NCI-H187 (cell line): Measurements from ENCODE around the gene BTBD6.

Experiments
- DNase-seq, 2 experiments: peaks; one replicate each; lab custom pipeline; 2025; lab: John Stamatoyannopoulos, UW

The BTBD6 gene

DNA sequence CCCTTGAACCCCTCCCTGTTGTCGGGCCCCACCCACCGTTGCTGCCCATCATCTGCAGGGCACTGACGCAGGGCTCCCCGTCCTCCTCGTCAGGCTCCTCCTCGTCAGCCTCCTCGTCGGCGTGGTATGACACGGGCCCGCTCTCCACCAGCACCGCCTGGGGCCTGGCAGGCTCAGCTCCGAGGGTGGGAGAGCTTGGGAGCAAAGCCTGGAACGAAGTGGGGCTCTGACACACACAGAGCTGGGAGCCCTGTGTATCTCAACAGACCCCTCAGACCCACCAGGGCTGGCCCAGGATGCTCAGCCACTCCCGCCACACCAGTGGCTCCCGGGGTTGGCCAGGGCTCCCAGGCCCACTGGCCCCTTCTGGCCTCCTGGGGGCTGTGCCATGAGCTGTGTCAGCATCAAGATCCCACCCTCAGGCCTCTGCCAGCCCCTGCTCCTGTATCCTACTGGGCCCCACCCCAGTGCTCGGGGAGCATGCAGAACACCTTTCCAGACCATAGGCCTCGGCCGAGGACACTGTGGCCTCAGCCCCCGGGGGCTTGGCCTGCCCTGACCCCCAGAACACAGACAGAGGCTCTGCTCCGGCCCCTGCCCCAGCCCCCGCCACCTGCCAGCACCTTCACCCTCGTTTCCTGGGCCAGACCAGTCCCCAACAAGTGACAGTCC, 37.1 kb upstream of the BTBD6 start:
- DNase-seq = no peak

DNA sequence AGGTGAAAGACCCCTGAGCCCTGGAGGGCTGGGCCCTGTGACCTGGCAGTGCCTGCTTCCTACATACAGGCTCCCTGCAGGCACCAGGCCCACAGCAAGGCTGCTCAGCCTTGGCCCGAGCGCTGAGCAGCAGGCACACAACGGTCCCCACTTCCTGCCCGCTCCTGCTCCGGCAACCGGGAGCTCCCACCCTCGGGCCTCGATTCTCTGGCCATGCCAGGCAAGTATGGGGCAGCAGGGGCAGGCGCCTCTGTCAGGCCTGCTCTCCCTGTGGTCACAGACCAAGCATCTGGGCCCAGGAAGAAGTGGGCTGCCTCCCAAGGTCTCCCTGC, 36.6 kb upstream of the BTBD6 start:
- DNase-seq = no peak

DNA sequence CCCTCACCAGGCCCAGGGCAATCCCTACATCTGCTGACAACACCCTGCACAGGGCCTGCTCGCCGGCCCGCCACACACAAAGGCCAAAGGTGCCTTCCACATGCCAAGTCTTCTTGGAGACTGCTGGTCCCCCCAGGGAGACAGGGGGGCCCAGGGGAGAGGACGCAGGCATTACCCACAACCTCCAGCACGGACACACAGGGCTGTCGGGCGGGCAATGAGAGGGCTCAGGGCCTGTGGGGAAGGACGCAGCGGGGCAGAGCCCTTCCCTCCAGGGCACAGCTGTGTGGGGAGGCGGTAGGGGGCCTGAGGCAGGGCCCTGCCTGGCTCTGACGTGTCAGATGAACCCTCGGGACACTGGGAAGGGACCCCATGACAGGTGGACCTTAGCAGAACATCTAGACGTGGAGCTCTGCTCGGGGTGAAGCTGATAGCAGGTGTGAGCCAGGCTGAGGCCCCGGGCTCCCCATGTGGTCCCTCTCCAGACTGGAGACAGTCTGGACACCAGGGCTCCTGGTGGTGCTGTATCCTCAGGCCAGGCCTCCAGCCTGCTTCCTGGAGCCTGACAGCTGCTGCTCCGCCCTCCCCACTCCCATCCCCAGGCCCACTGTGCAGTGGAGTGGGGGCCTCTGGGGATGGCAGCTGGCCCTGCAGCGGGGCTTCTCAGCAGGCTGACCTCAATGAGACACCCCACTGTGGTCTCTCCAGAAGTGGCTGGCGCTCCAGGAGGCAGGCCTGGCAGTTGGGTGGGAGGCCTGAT, 35.6 kb upstream of the BTBD6 start:
- no peak for DNase-seq

DNA sequence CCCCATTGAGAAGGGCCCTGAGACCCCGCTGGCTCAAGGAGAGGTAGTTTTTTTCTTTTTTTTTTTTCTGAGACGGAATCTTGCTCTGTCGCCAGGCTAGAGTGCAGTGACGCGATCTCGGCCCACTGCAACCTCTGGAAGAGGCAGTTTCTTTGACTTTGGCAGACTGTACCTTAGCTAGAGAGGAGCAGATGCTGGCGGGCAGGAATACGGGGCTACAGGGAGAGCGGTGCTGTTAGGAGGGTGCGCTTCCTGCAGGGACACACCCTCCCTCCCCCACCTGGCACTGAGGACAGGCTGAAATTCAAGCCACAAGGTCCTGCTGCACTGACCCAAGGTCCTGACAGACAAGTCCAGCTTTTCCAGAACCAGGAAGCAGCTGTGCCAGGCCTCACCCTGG, 35.0 kb upstream of the BTBD6 start:
- no peak for DNase-seq

DNA sequence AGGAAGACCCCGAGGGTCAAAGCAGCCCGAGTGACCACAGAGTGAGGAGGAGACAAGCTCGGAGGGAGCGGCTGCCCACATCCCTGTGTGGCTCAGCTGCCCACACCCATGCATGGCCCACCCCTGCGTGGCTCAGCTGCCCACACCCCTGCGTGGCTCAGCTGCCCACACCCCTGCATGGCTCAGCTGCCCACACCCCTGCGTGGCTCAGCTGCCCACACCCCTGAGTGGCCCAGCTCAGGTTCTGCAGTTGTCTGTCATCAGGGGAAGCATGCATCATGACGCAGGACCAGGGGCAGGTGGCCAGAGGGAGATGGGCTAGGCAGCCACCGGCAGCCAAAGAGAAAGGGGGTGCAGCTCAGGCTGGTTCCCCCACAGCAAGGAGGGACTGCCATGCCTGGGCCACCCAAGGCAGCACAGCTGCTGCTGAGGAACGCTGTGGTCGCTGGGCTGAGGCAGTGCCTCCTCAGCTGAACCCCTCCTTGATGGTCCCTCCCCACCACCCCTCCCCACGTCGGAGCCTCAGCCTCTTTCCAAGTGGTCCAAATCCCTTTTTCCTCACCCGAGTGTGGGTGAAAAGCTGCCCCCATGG, 33.9 kb upstream of the BTBD6 start:
- DNase-seq = no peak

DNA sequence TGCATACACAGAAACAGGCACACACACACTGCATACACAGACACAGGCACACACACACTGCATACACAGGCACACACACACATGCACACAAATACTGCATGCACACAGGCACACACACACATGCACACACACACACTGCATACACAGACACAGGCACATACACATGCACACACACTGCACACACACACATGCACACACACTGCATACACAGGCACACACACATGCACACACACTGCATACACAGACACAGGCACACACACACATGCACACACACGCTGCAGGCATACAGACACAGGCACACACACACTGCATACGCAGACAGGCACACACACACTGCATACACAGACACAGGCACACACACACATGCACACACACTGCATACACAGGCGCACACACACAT, 32.7 kb upstream of the BTBD6 start:
- DNase-seq = no peak

DNA sequence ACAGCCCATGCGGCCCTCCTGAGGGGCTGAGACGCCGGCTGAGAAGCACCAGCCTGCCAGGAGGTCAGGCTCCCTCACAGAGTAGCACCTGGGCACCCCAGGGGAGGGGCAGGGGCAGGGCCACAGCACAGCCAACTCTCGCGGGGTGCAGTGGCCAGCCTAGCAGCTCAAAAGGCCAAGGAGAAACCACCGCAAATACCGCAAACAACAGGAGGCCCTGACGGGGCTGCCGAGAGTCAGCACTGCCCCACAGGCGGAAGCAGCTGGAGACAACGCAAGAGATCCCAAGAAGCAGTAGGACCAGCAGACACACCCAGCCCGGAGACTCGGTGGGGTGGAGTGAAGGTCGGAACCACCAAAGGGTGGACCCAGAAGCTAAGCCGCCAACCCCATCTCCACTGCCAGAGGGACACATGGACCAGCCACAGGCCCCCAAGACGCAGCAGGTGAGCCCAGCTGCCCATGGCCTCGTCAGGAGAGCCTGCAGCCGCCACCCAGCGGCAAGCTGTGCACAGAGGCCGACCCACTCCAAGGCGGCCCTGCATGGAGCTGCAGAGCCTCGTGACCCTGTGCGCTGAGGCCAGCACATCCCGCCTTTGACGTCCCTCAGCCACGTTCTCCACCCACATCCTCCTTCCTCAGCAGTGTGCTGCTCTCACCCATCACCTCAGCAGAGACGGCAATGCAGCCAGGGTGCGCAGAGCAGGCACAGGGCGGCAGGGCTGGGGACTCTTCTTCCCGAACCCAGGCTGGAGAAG, 31.7 kb upstream of the BTBD6 start:
- no peak for DNase-seq

DNA sequence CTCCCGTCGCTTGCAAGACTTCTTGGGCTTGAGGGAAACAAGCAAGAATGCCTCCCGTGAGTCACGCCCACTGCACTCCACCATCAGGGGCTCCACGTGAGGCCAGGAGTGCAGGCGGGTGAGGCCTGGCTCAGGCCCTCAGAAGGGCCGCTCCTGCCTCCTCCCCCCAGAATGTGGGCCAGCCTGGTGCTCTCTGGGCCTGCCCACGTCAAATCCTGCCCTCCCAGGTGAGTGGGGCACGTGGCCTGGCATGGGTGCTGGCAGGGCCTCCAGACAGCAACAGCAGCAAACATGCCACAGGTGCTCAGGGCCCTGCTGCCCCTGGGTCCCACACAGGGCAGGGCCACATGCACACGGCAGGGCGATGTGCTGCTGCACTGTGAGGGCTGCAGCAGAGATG, 30.6 kb upstream of the BTBD6 start:
- no peak for DNase-seq

DNA sequence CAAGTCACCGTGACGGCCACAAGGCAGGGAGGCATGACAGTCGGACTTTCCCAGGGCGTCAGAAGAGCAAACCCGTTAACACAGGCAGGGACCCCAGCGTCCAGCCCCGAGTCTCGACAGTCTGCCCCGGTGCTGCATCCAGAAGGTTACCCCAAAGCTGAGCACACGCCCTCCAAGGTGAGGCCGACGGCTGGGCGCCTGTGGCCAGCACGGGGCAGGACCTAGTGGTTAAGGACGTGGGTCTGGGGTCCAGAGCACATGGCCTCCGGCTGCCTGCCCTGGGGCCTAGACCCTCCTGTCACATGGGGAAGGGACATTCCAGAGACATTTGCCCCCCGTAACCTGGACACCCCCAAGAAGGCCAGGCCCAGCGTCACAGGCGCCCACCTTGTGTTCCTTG, 29.7 kb upstream of the BTBD6 start:
- DNase-seq = no peak

DNA sequence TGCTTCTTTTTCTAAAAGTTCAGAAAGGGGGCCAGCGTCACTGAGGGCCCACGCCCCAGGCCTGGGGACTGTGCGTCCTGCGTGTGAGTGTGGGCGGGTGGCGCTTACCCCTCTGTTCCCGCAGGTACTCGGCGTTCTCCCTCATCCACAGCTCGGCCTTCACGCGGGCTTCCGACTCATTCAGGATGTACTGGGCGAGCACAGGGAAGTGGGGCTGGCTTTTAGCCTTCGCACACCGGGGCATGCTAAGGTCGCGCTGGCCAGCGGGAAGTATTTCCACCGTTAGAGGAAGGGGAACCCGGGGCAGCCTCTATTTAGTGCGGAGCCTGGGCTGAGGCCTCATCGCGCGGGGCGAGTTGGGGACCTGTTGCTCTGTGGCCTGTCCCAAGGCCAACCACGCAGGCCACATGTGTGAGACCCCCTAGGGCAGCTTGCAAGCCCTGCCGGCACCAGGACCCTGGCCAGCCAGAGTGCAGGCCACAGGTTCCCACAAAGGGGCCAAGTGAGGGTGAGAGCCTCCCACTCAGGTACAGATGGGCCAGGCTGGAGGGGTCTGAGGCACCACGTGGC, 29.2 kb upstream of the BTBD6 start:
- DNase-seq = no peak

DNA sequence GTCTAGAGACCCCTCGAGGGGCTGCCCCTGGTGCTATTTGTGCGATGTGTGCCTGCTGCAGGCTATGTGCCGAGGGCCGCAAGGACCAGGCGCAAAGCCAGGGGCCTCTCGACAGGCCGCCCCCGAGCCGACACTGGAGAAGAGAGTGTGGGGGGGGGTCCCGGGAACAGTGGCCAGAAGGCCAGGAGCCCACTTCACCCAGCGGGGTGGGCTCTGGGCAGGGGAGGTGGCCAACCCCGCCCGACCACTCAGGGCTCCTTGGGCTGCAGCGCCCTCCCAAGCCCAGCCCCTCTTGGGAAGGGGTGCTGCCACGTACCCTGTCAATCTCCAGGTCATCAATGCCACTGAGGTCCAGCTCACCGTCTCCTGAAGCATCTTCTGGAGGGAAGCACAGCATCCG, 28.6 kb upstream of the BTBD6 start:
- DNase-seq = no peak

DNA sequence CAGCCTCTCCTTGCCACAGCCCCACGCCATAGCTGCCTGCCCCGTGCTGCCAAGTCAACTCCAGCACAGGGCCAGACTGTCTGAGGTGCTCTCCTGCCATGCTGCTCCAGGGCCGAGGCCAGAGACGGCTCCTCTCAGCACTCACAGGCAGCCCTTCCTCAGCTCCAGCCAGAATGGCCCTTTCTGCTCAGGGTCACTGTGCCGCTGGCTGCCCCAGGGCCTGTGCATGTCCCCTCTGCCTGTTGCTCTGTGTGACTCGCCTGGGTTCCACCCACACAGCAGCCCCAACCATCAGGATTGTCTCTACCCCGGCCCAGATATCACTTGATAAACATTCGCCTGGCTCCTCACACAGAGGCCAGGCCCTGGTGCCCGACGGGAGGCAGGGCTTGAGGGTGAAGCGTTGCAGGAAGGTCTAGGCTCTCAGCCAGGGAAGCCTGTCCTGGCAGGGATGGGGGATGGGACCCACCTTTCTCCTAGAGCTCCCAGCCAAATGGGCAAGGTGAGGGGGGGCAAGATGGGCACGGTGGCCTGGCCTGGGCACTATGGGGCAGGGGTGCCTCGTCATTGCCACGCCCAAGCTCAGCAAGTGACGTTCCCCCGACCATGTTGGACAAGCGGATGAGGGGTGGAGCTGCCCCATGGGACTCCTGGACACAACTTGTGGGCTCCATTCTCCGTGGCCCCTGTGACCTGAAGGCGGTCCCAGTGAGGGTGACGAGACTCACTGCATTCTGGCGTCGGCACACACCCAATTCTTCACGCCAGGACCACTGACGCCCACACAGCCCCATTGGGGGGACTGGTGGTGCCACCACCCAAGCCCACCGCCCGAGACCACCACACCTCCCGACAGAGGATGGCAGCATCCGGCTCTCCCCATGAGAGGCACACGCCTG, 27.4 kb upstream of the BTBD6 start:
- no peak for DNase-seq

DNA sequence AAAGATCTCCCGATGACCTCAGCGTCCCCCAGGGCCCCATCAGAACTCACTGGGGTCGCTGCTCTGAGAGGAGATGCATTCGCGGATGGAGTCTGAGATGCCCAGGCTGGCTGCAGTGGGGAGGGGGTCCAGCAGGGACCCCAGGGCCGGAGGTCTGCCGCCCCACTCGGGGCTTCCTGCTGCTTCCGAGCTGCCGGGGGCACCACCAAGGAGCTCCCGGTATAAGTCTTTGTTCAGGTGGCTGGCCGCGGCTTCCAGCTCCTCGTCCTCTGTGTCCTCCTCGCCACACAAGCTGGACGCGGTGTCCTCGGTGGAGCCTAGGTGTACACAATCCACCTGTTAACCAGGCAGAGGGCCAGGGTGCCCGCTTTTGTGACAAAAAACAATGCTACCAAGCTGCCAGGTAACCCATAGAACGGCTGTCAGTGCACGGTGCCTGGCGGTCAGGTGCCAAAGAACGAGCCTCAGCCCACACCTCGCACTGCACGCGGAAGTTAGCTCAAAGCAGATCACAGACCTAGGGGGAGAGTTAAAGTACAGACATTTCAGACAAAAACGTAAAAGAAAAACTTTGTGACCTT, 26.6 kb upstream of the BTBD6 start:
- DNase-seq = no peak

DNA sequence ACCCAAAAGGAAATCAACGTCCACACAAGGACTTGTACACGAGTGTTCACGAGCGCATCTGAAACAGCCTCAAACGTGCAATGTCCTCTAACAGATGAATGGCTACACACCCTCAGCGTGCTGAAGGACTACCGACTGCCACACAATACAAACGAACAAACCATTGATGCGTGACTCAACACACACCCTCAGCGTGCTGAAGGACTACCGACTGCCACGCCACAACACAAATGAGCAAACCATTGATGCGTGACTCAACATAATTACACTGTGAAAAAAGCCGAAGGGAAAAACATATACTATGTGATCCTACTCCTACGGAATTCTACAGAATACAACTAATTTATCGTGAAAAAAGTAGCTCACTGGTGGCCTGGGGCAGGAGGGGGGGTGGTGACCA, 25.1 kb upstream of the BTBD6 start:
- DNase-seq = no peak

DNA sequence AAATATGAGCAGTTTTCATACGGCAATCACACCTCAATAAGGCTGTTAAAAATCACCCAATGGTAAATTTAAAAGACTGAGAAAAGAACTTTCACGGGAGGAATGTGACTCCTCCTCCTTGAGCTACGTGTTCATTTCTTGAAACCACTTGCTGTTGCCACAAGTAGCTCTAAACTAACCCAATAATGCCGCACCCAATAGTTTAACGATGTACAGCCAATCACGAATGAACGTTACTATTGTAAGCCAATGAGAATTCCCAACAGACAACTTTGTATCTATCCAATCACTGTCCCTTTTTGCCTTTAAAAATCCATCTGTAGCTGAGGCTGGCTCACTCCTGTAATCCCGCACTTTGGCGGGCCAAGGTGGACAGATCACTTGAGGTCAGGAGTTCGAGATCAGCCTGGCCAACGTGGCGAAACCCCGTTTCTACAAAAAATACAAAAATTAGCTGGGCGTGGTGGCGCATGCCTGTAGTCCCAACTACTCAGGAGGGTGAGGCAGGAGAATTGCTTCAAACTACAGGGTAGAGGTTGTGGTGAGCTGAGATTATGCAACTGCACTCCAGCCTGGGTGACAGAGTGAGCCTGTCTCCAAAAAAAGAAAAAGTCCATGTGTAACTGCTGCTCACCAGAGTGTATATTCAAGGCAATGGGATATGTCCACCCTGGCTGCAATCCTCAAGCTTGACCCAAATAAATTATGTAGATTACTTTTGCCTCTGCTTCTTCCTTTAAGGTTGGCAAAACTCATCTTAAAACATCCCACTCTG, 24.4 kb upstream of the BTBD6 start:
- no peak for DNase-seq

DNA sequence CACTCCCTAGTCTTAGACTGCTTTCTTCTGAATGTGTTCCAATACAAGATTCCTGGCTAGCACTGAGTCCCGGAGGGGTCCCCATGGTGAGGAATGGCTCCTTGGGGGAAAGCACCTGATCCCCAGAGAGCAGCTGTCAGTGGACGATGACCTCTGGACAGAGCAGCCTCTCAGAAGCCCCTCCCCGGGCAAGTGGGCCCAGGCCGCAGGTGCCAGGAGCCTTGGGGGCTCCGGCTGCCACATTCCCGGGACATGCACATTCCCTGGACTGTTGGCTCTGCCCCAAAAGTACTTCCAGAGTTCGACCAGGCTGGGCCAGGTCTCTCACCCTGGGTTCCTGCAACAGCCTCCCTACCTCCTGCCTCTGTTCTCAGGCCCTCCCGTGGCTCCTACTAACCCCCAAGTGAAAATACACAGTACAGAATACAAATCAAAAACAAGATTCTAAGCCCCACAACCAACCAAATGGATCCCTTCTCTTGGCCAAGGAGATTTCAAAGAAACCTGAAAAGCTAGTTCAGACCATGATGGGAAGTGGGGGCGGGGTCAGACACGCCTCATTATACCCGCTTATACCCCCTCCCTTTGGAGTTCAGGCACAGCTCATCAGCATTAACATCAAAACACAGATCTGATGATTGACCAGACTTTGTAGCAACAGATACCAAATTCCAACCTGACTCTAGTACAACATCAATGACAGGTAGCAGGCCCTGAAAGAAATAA, 23.3 kb upstream of the BTBD6 start:
- DNase-seq = no peak

DNA sequence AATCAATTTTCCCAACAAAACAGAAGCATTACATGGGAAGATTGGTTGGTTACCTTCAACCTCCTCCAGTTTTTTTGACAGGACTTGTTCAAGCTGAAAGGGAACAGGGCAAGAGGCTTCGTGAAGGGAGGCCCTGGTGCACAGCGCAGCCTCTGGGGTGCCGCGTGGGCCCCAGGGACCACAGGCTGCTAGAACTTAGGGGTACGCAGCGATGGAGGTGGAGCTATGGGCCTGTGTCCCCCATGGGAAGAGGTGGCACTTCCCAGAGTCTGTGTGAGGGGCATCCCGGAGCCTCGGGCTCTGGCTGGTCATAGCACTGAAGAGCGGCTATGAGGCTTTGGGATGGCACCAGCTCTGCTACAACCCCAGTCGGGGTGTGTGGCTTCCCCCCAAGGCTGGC, 22.1 kb upstream of the BTBD6 start:
- DNase-seq = no peak

DNA sequence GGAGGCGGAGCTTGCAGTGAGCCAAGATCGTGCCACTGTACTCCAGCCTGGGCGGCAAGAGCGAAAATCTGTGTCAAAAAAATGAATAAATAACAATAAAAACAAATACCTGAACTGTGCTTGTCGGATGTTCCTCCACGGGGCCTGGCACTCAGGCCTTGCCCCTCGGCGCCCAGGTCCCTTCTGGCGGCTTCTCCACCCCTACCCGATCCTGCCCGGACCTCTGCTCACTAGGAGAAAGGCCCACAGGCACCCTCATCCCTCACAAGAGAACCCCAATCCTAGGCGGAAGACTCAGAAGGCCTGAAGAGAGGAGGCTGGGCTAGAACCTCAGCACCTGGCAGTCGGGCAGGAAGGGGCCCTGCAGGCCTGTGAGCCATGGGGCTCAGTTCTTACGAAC, 21.0 kb upstream of the BTBD6 start:
- DNase-seq = no peak

DNA sequence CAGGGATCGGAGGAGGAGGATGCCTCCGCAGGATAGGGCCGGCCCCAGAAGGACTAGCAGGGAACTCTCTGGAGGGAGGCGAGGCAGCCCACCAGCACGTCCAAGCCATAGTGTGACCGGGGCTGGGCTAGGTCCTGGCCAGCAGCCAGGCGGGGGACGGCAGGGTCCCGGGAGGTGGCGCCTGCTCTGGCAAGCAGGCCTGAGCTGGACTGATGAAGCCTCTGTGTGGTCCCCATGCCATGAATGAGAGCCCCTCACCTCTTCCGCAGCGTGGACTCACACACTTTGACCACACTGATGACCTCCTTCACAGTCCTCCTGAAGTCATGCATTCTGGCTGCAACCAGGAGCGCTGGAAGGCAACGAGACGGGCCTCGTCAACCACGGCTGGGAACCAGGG, 19.8 kb upstream of the BTBD6 start:
- no peak for DNase-seq
